RWPE2 (cell line): Measurements from ENCODE around the gene PTRH1.

ENCODE experiments used
- ATAC-seq: fragments of 200-7000 bp; cut with Tn5 transposase; 3 replicates; pipeline ENCODE4 v1.9.1; 2021; ENCODE audit warnings: low read depth
- DNase-seq: peaks from one replicate; pipeline ENCODE4 v3.0.0-alpha.2; 2020; ENCODE audit warnings: low spot score
- H3K27ac ChIP-seq: fragments of 450-650 bp; 2 replicates; pipeline ENCODE4 v1.5.1; 2017; ENCODE audit warnings: mild to moderate bottlenecking; ENCODE audit not compliant: poor library complexity, severe bottlenecking
- H3K27me3 ChIP-seq: fragments of 250-450 bp; sonication (Bioruptor Pico); 2 replicates; pipeline ENCODE4 v1.5.1; 2021; ENCODE audit warnings: mild to moderate bottlenecking, moderate library complexity; ENCODE audit not compliant: insufficient read depth, poor library complexity, severe bottlenecking
- H3K36me3 ChIP-seq: fragments of 250-450 bp; sonication (Bioruptor Pico); 2 replicates; pipeline ENCODE4 v1.5.1; 2020; ENCODE audit warnings: low read depth, mild to moderate bottlenecking, moderate library complexity
- H3K4me1 ChIP-seq: fragments of 250-450 bp; sonication (Bioruptor Pico); 2 replicates; pipeline ENCODE4 v1.5.1; 2021; ENCODE audit warnings: mild to moderate bottlenecking, moderate library complexity; ENCODE audit not compliant: insufficient read depth, poor library complexity, severe bottlenecking
- H3K4me3 ChIP-seq: fragments of 250-450 bp; sonication (Bioruptor Pico); 2 replicates; pipeline ENCODE4 v1.5.1; 2021; ENCODE audit warnings: mild to moderate bottlenecking, moderate library complexity; ENCODE audit not compliant: severe bottlenecking
- H3K9me3 ChIP-seq: fragments of 250-450 bp; sonication (Bioruptor Pico); 2 replicates; pipeline ENCODE4 v1.5.1; 2021; ENCODE audit warnings: mild to moderate bottlenecking, moderate library complexity; ENCODE audit not compliant: severe bottlenecking
- CTCF ChIP-seq: fragments of 450-650 bp; IDR thresholded peaks from one replicate; pipeline ENCODE4 v1.5.1; 2017; ENCODE audit warnings: mild to moderate bottlenecking, moderate library complexity; ENCODE audit not compliant: poor library complexity, severe bottlenecking

The PTRH1 gene

DNA sequence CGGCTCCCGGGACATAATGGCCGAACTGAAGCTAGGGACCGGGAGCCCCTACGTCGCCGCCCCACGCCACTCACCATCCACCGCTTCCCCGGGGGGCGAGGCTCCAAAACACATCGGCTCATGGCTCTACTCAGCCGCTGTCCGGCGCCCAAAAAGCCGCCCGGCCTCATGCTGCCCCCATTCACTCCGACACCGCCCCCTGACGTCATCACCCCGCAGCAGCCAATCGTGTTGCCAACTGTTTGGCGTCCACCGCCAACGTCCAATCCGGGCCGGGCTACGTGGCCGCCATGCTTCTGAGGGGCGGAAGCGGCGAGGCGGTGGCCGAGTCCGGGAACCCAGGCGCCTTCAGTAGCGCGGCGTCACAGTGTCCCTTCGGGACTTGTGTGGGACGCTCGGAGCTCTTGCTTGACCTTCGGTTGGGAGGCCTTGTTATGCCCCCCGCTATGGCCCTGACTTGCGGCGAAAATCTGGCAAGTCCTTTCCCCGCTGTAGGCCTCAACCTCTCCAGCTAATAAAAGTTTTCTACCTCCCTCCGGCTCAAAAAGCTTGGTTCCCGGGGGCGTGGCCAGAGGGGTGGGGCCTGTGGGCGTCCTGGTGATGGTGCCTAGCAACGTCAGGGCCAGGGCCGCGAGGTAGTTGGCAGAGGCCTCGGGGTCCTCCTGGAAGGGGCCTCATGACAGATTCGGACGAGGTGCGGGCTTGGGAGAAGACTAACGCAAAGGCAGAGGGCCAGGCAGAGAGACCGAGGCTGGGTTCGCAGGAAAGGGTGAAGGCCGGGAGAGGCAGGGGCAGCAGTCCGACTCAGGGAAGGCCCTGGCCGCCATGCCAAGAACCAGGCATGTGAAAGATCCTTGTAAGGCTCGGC, at the start of gene PTRH1, which contains the start of gene TTC16:
Gene PTRH1, minus strand, starts transcription at position 194 of the 868 bp plus-strand sequence. Its CDS starts 24 bp downstream, at position 170.
Gene TTC16, plus strand, starts transcription at position 610 of the 868 bp plus-strand sequence. Its CDS starts 67 bp downstream, at position 677.
- Histone ChIP-seq H3K9me3 (no peaks in the 10 kb centered on the region), H3K36me3 (no peaks in the 10 kb centered on the region), H3K4me1 (no peaks in the 10 kb centered on the region), H3K27me3 (no peaks in the 10 kb centered on the region), H3K27ac (peak within 1 kb of the TSS; percentile 6), H3K4me3 (peak within 1 kb of the TSS; percentile 56)
- peak; percentile 95 for DNase-seq
- no peak for TF ChIP-seq CTCF
- peak; percentile 90 for ATAC-seq

- ATAC-seq = peak; percentile 60; the same call in 2 of the 3 replicates
- H3K4me1 ChIP-seq = no peaks in the 10 kb centered on the region
- no peaks in the 10 kb centered on the region for H3K36me3 ChIP-seq
- H3K4me3 ChIP-seq = no peak overlapping the region
- H3K9me3 ChIP-seq = no peaks in the 10 kb centered on the region
- TF ChIP-seq CTCF = no peak
- no peaks in the 10 kb centered on the region for H3K27me3 ChIP-seq
- H3K27ac ChIP-seq = no peak overlapping the region
- no peak for DNase-seq
These were observed 48.5 kb upstream of the PTRH1 start for GRCh38 chr9:127763918-127764384.

GRCh38 chr9:127762111-127762676, 46.7 kb upstream of the PTRH1 start:
- no peak for DNase-seq
- Histone ChIP-seq H3K27ac (no peak overlapping the region), H3K4me1 (no peaks in the 10 kb centered on the region), H3K9me3 (no peaks in the 10 kb centered on the region), H3K36me3 (no peaks in the 10 kb centered on the region), H3K4me3 (no peak overlapping the region), H3K27me3 (no peaks in the 10 kb centered on the region)
- no peak for TF ChIP-seq CTCF
- no peak for ATAC-seq

GRCh38 chr9:127761491-127761956, 46.1 kb upstream of the PTRH1 start:
- H3K36me3 ChIP-seq = no peaks in the 10 kb centered on the region
- no peaks in the 10 kb centered on the region for H3K4me1 ChIP-seq
- no peaks in the 10 kb centered on the region for H3K9me3 ChIP-seq
- ATAC-seq (no peak; the same call in 2 of the 3 replicates), DNase-seq (no peak)
- no peak for TF ChIP-seq CTCF
- H3K4me3 ChIP-seq = no peak overlapping the region
- no peak overlapping the region for H3K27ac ChIP-seq
- H3K27me3 ChIP-seq = no peaks in the 10 kb centered on the region
